OCI-LY7 (cell line): ENCODE measurements around the gene APBB1. TPM values are rescaled to one million over a fixed set of nuclear protein-coding genes. Genes with fewer than 3 reads are reported as not detected.

ENCODE experiments used
- BruUV-seq: library from RNA; stranded (reverse); fragments of 400-500 nt; replicated peaks from 2 replicates; lab custom pipeline; 2021; lab: Mats Ljungman, UMichigan
- CTCF ChIA-PET: fragments of 300-600 bp; sonication (Branson Sonifier 250); formaldehyde crosslinking; loops from one replicate; lab custom pipeline; 2022; ENCODE audit warnings: antibody characterized with exemption; ENCODE audit not compliant: unreplicated experiment; lab: Charles Lee
- POLR2A ChIA-PET: fragments of 300-600 bp; sonication (Branson Sonifier 250); formaldehyde crosslinking; loops from one replicate; lab custom pipeline; 2022; ENCODE audit warnings: antibody characterized with exemption; lab: Charles Lee
- DNase-seq: peaks from one replicate; pipeline ENCODE4 v3.0.0-alpha.2; 2015; ENCODE audit warnings: low spot score
- H2AFZ ChIP-seq: fragments of 200-600 bp; sonication (generic), shearing (Covaris generic); 2 replicates; pipeline ENCODE4 v1.6.1; 2014; ENCODE audit warnings: mild to moderate bottlenecking, antibody characterized with exemption, low read length, moderate library complexity
- H3K27ac ChIP-seq: fragments of 200-600 bp; sonication (generic); 2 replicates; pipeline ENCODE4 v1.5.1; 2014; ENCODE audit warnings: mixed run types, low read depth, mild to moderate bottlenecking, moderate library complexity, low read length, inconsistent platforms; ENCODE audit not compliant: poor library complexity, severe bottlenecking
- H3K36me3 ChIP-seq: fragments of 200-600 bp; sonication (generic); 2 replicates; pipeline ENCODE4 v1.6.1; 2014; ENCODE audit warnings: mild to moderate bottlenecking, antibody characterized with exemption, low read length, moderate library complexity, mixed read lengths; ENCODE audit not compliant: insufficient read depth
- H3K4me1 ChIP-seq: fragments of 200-600 bp; sonication (generic); 2 replicates; pipeline ENCODE4 v1.5.1; 2014; ENCODE audit warnings: mild to moderate bottlenecking, low read length; ENCODE audit not compliant: insufficient read depth, poor library complexity, severe bottlenecking
- H3K4me2 ChIP-seq: fragments of 200-600 bp; sonication (generic); 2 replicates; pipeline ENCODE4 v1.6.1; 2014; ENCODE audit warnings: mild to moderate bottlenecking, low read length
- H3K4me3 ChIP-seq: fragments of 200-600 bp; sonication (generic); 2 replicates; pipeline ENCODE4 v1.5.1; 2014; ENCODE audit warnings: mild to moderate bottlenecking, low read depth, low read length; ENCODE audit not compliant: poor library complexity, severe bottlenecking
- H3K79me2 ChIP-seq: fragments of 200-600 bp; sonication (generic); 2 replicates; pipeline ENCODE4 v1.6.1; 2016; ENCODE audit warnings: low read depth, mild to moderate bottlenecking, low read length, moderate library complexity, mixed read lengths; ENCODE audit not compliant: insufficient read depth
- H3K9me2 ChIP-seq: fragments of 200-600 bp; sonication (generic); 2 replicates; pipeline ENCODE4 v1.6.1; 2016; ENCODE audit warnings: mild to moderate bottlenecking, low read length, mixed read lengths; ENCODE audit not compliant: insufficient read depth
- H3K9me3 ChIP-seq: fragments of 200-600 bp; sonication (generic); 2 replicates; pipeline ENCODE4 v1.6.1; 2014; ENCODE audit warnings: mild to moderate bottlenecking, mixed run types, low read length, mixed read lengths
- H4K20me1 ChIP-seq: fragments of 200-600 bp; sonication (generic); 2 replicates; pipeline ENCODE4 v1.6.1; 2014; ENCODE audit warnings: mild to moderate bottlenecking, antibody characterized with exemption, low read length, moderate library complexity, mixed read lengths; ENCODE audit not compliant: insufficient read depth
- EZH2phosphoT487 ChIP-seq: fragments of 200-600 bp; sonication (generic); IDR thresholded peaks from 2 replicates; pipeline ENCODE4 v1.6.1; 2018; ENCODE audit warnings: low read depth, borderline replicate concordance, mild to moderate bottlenecking, mixed run types, antibody characterized with exemption, low read length, moderate library complexity, mixed read lengths
- intact Hi-C: fragments of 100-400 bp; cut with micrococcal nuclease; formaldehyde crosslinking; loops from one replicate; pipeline ENCODE4 v1.10.0; 2022; ENCODE audit not compliant: unreplicated experiment
- total RNA-seq, 2 experiments: library from RNA; depleted of rRNA in 1 of 2; stranded (reverse); fragments of >200 nt in 1 of 2; shearing (Covaris generic) in 1 of 2; gene quantifications; 2 replicates each; pipeline ENCODE4 v1.2.3, GENCODE V29; 2014 to 2022
- TF ChIP-seq, protein P1 (sequence below): fragments of 200-600 bp; sonication (generic); conservative IDR thresholded peaks from 2 replicates; pipeline ENCODE4 v1.5.1; 2014; ENCODE audit warnings: mild to moderate bottlenecking, antibody characterized with exemption, low read length, moderate library complexity, mixed read lengths

APBB1 gene
- total RNA-seq, 2 experiments from 2014 or later = 25.5 to 30.4 TPM

DNA sequence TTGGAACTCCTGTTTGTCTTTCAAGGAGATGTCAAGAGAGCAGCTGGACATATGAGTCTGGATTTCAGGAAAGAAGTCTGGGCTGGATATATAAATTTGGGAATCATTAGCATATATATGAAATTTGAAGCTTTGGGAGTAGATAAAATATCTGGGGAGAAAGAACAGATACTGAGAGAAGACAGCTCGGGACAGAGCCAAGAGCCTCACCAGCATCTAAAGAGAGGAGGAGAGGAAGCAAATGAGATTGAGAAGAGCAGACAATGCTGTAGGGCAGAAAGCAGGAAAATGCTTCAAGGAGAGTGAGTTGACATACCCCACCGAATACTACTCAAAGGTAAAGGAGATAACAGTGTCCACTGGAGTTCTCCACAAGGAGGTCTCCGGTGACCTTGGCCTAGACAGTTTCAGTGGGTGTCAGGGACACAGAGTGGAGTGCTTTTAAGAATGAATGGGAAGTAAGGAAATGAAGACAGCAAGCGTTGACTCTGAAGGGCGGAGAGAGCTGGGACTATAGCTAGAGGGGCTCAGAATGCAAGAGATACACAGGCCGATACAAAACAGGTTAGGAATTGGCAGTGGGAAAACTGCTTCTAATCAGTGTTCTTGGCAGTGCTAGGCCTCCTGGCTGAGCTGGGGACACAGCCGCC lies 862 bp downstream of the APBB1 start:
- H3K4me2 ChIP-seq = peak overlapping the region; percentile 74
- ChIA-PET POLR2A (interaction anchor here (1.1 to 3.5 kb wide), 8 partner anchors 9 to 40 kb away, joined by 3 to 21 read pairs (median 8); partner anchors contain the start of gene SMPD1), CTCF (interaction anchor here (1.6 kb wide), 1 partner anchor 39 kb away, joined by 4 read pairs; no protein-coding TSS in a partner anchor)
- no peak overlapping the region for H3K27ac ChIP-seq
- no peaks in the 10 kb centered on the region for H4K20me1 ChIP-seq
- no peak overlapping the region for H2AFZ ChIP-seq
- H3K4me1 ChIP-seq = peaks cover 36% of the 10 kb centered on the region
- peak overlapping the region; percentile 87 for H3K4me3 ChIP-seq
- H3K36me3 ChIP-seq = no peaks in the 10 kb centered on the region
- no peak for TF ChIP-seq EZH2phosphoT487
- TF ChIP-seq, protein P1, sequence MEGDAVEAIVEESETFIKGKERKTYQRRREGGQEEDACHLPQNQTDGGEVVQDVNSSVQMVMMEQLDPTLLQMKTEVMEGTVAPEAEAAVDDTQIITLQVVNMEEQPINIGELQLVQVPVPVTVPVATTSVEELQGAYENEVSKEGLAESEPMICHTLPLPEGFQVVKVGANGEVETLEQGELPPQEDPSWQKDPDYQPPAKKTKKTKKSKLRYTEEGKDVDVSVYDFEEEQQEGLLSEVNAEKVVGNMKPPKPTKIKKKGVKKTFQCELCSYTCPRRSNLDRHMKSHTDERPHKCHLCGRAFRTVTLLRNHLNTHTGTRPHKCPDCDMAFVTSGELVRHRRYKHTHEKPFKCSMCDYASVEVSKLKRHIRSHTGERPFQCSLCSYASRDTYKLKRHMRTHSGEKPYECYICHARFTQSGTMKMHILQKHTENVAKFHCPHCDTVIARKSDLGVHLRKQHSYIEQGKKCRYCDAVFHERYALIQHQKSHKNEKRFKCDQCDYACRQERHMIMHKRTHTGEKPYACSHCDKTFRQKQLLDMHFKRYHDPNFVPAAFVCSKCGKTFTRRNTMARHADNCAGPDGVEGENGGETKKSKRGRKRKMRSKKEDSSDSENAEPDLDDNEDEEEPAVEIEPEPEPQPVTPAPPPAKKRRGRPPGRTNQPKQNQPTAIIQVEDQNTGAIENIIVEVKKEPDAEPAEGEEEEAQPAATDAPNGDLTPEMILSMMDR = no peak
- H3K9me3 ChIP-seq = no peaks in the 10 kb centered on the region
- intact Hi-C loops = no loop called here
- no TSS peak for BruUV-seq
- H3K9me2 ChIP-seq = no peaks in the 10 kb centered on the region
- H3K79me2 ChIP-seq = no peaks in the 10 kb centered on the region
- DNase-seq = no peak

DNA sequence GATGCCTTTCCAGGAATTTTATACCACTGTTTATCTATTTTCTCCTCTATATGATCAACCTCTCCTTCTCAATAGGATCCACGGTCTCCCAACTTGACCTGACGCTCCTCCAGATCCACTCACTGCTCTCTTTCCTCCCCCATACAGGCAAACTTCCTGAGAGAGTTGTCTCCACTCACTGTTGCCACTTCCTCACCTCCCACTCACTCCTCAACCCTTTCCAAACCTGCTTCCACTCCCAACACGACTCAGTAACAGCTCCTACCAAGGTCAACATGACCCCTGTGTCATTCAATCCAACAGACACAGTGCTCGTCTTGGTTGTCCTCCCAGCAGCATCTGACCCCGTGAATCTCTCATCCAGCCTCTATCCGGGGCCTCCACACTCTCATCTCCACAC lies 3.1 kb downstream of the APBB1 start:
- TF ChIP-seq EZH2phosphoT487 = no peak
- TF ChIP-seq, protein P1 = no peak
- Histone ChIP-seq H3K9me3 (no peaks in the 10 kb centered on the region), H3K4me2 (peak overlapping the region; percentile 35), H3K27ac (no peak overlapping the region), H3K79me2 (no peaks in the 10 kb centered on the region), H3K4me1 (peaks cover 36% of the 10 kb centered on the region), H3K9me2 (no peaks in the 10 kb centered on the region), H2AFZ (no peak overlapping the region), H4K20me1 (no peaks in the 10 kb centered on the region), H3K36me3 (peaks cover under 1% of the 10 kb centered on the region; the same call in 1 of the 2 replicates), H3K4me3 (no peak overlapping the region)
- POLR2A ChIA-PET = interaction anchor here (0.9 kb wide), 1 partner anchor 11 kb away, joined by 4 read pairs; no protein-coding TSS in a partner anchor
- BruUV-seq = no TSS peak
- intact Hi-C loops = no loop called here
- CTCF ChIA-PET = no interaction called here
- DNase-seq = no peak

- ChIA-PET POLR2A (interaction anchor here (1.9 kb wide), 1 partner anchor 31 kb away, joined by 8 read pairs; no protein-coding TSS in a partner anchor), CTCF (interaction anchor here (1.4 kb wide), 1 partner anchor 29 kb away, joined by 3 read pairs; no protein-coding TSS in a partner anchor)
- H3K36me3 ChIP-seq = peaks cover 9% of the 10 kb centered on the region; the same call in 1 of the 2 replicates
- no peak overlapping the region for H3K4me3 ChIP-seq
- TF ChIP-seq, protein P1 = no peak
- no peak for TF ChIP-seq EZH2phosphoT487
- H4K20me1 ChIP-seq = no peaks in the 10 kb centered on the region
- H3K79me2 ChIP-seq = no peaks in the 10 kb centered on the region
- intact Hi-C loops = no loop called here
- BruUV-seq = no TSS peak
- peaks cover 32% of the 10 kb centered on the region for H3K4me1 ChIP-seq
- H3K9me3 ChIP-seq = no peaks in the 10 kb centered on the region
- no peak overlapping the region for H3K27ac ChIP-seq
- H2AFZ ChIP-seq = no peak overlapping the region
- no peaks in the 10 kb centered on the region for H3K9me2 ChIP-seq
- peak; percentile 45 for DNase-seq
- peak overlapping the region; percentile 35 for H3K4me2 ChIP-seq
Measured at GRCh38 chr11:6414874-6415328, 4.0 kb downstream of the APBB1 start.
